H9 (cell line): Measurements from ENCODE around the gene STK32B. TPM values are rescaled to one million over a fixed set of nuclear protein-coding genes. Genes with fewer than 3 reads are reported as not detected.
"Not testable (repeated sequence)": the region's sequence is repeated elsewhere in the genome, so short reads cannot be mapped to it uniquely, and the experiment has no call there.

Experiments used
- DNase-seq: peaks from one replicate; pipeline ENCODE4 v3.0.0-alpha.2; 2017
- H2AFZ ChIP-seq: one replicate; pipeline ENCODE4 v1.6.1; 2013; ENCODE audit warnings: mild to moderate bottlenecking, low read length, control low read depth, moderate library complexity
- H2AK5ac ChIP-seq: 2 replicates; pipeline ENCODE4 v1.6.1; 2013; ENCODE audit warnings: low read length, control low read depth, mixed read lengths; ENCODE audit not compliant: insufficient read length
- H2BK120ac ChIP-seq: one replicate; pipeline ENCODE4 v1.6.1; 2013; ENCODE audit warnings: low read depth, mild to moderate bottlenecking, low read length, control low read depth, inconsistent platforms; ENCODE audit not compliant: poor library complexity, severe bottlenecking
- H2BK12ac ChIP-seq: 2 replicates; pipeline ENCODE4 v1.6.1; 2013; ENCODE audit warnings: low read length, control low read depth, mixed read lengths, low read depth; ENCODE audit not compliant: insufficient read length
- H2BK15ac ChIP-seq: 2 replicates; pipeline ENCODE4 v1.6.1; 2013; ENCODE audit warnings: low read depth, low read length, control low read depth
- H2BK20ac ChIP-seq: one replicate; pipeline ENCODE4 v1.6.1; 2013; ENCODE audit warnings: low read depth, mild to moderate bottlenecking, low read length, control low read depth, inconsistent platforms; ENCODE audit not compliant: poor library complexity, severe bottlenecking
- H2BK5ac ChIP-seq: 2 replicates; pipeline ENCODE4 v1.6.1; 2013; ENCODE audit warnings: low read length, control low read depth, mixed read lengths; ENCODE audit not compliant: insufficient read length
- H3K14ac ChIP-seq: 2 replicates; pipeline ENCODE4 v1.6.1; 2013; ENCODE audit warnings: low read length, control low read depth; ENCODE audit not compliant: insufficient read depth
- H3K18ac ChIP-seq: 2 replicates; pipeline ENCODE4 v1.6.1; 2013; ENCODE audit warnings: low read depth, mild to moderate bottlenecking, mixed read lengths, low read length, control low read depth; ENCODE audit not compliant: insufficient read length
- H3K23ac ChIP-seq: 2 replicates; pipeline ENCODE4 v1.6.1; 2013; ENCODE audit warnings: low read length, control low read depth, mixed read lengths, low read depth; ENCODE audit not compliant: insufficient read length
- H3K23me2 ChIP-seq: 2 replicates; pipeline ENCODE4 v1.6.1; 2013; ENCODE audit warnings: low read depth, mild to moderate bottlenecking, mixed read lengths, low read length, control low read depth; ENCODE audit not compliant: insufficient read length, poor library complexity, severe bottlenecking
- H3K27ac ChIP-seq: 2 replicates; pipeline ENCODE4 v1.5.1; 2013; ENCODE audit warnings: low read length, control low read depth, mixed read lengths, low read depth; ENCODE audit not compliant: insufficient read length
- H3K27me3 ChIP-seq: 2 replicates; pipeline ENCODE4 v1.6.1; 2013; ENCODE audit warnings: low read length, control low read depth, inconsistent platforms; ENCODE audit not compliant: insufficient read depth
- H3K4ac ChIP-seq: 2 replicates; pipeline ENCODE4 v1.6.1; 2013; ENCODE audit warnings: low read depth, mild to moderate bottlenecking, control low read depth, inconsistent platforms, low read length, moderate library complexity
- H3K4me1 ChIP-seq: 2 replicates; pipeline ENCODE4 v1.6.1; 2013; ENCODE audit warnings: low read length, control low read depth, inconsistent platforms; ENCODE audit not compliant: insufficient read depth
- H3K4me2 ChIP-seq: 2 replicates; pipeline ENCODE4 v1.6.1; 2013; ENCODE audit warnings: low read length, control low read depth, mixed read lengths; ENCODE audit not compliant: insufficient read length, insufficient read depth
- H3K56ac ChIP-seq: 2 replicates; pipeline ENCODE4 v1.6.1; 2013; ENCODE audit warnings: low read depth, mild to moderate bottlenecking, mixed read lengths, low read length, control low read depth; ENCODE audit not compliant: insufficient read length
- H3K79me1 ChIP-seq: 2 replicates; pipeline ENCODE4 v1.6.1; 2013; ENCODE audit warnings: low read depth, mild to moderate bottlenecking, moderate library complexity, low read length, control low read depth, inconsistent platforms; ENCODE audit not compliant: insufficient read depth, poor library complexity, severe bottlenecking
- H3K79me2 ChIP-seq: 2 replicates; pipeline ENCODE4 v1.6.1; 2013; ENCODE audit warnings: low read length, control low read depth, inconsistent platforms; ENCODE audit not compliant: insufficient read depth
- H3K9ac ChIP-seq: 2 replicates; pipeline ENCODE4 v1.6.1; 2013; ENCODE audit warnings: low read length, control low read depth, mixed read lengths; ENCODE audit not compliant: insufficient read length; ENCODE audit errors: extremely low read depth
- H3K9me3 ChIP-seq: one replicate; pipeline ENCODE4 v1.6.1; 2013; ENCODE audit warnings: low read depth, low read length, inconsistent platforms; ENCODE audit not compliant: control insufficient read depth
- H3T11ph ChIP-seq: one replicate; pipeline ENCODE4 v1.6.1; 2013; ENCODE audit warnings: mild to moderate bottlenecking, low read length, control low read depth, inconsistent platforms
- H4K20me1 ChIP-seq: one replicate; pipeline ENCODE4 v1.6.1; 2013; ENCODE audit not compliant: control insufficient read depth, insufficient read length, insufficient read depth
- H4K5ac ChIP-seq: 2 replicates; pipeline ENCODE4 v1.6.1; 2013; ENCODE audit warnings: low read depth, mild to moderate bottlenecking, mixed read lengths, low read length, control low read depth; ENCODE audit not compliant: insufficient read length
- H4K8ac ChIP-seq: replicated peaks from 2 replicates; pipeline ENCODE4 v1.6.1; 2013; ENCODE audit warnings: low read length, control low read depth, mixed read lengths, low read depth; ENCODE audit not compliant: insufficient read length
- H4K91ac ChIP-seq: 2 replicates; pipeline ENCODE4 v1.6.1; 2013; ENCODE audit warnings: low read depth, mild to moderate bottlenecking, moderate library complexity, mixed read lengths, low read length, control low read depth; ENCODE audit not compliant: insufficient read length
- H3K27ac Mint-ChIP-seq, 3 experiments: 2 replicates in 2 of 3; 3 replicates in 1 of 3; pipeline ENCODE4 v1.8.0; 2020 to 2021; ENCODE audit warnings: mixed read lengths in 3 of 3, mild to moderate bottlenecking in 1 of 3, moderate library complexity in 1 of 3
- H3K27me3 Mint-ChIP-seq: 2 replicates; pipeline ENCODE4 v1.8.0; 2021; ENCODE audit warnings: low read depth, mild to moderate bottlenecking, moderate library complexity, mixed read lengths
- H3K36me3 Mint-ChIP-seq, 3 experiments: 2 replicates in 2 of 3; 3 replicates in 1 of 3; pipeline ENCODE4 v1.8.0; 2020 to 2021; ENCODE audit warnings: low read depth in 3 of 3, mixed read lengths in 3 of 3; ENCODE audit not compliant: insufficient read depth in 1 of 3
- H3K4me1 Mint-ChIP-seq, 2 experiments: 2 replicates each; pipeline ENCODE4 v1.8.0; 2020; ENCODE audit warnings: mixed read lengths in 2 of 2
- H3K4me3 Mint-ChIP-seq, 2 experiments: 2 replicates in 1 of 2; 3 replicates in 1 of 2; pipeline ENCODE4 v1.8.0; 2020 to 2021; ENCODE audit warnings: mild to moderate bottlenecking in 2 of 2, mixed read lengths in 2 of 2, moderate library complexity in 1 of 2
- H3K9me3 Mint-ChIP-seq, 2 experiments: 2 replicates in 1 of 2; 3 replicates in 1 of 2; pipeline ENCODE4 v1.8.0; 2020; ENCODE audit warnings: mild to moderate bottlenecking in 2 of 2, mixed read lengths in 2 of 2, moderate library complexity in 1 of 2
- WGBS: extraction: QIAGEN DNeasy Blood & Tissue Kit; methylation state at CpG from one replicate; pipeline ENCODE4 v1.1.7; 2013; ENCODE audit warnings: missing lambda C conversion rate, low lambda C conversion rate, mixed read lengths; ENCODE audit not compliant: insufficient read length; ENCODE audit errors: extremely low coverage; 5-methylcytosine and 5-hydroxymethylcytosine counted together
- total RNA-seq: library from RNA; stranded (reverse); gene quantifications from 2 replicates; pipeline ENCODE4 v1.2.1, GENCODE V29; 2021
- TF ChIP-seq, protein P1 (sequence below): fragments of 200-600 bp; sonication (generic); conservative IDR thresholded peaks from 3 replicates; pipeline ENCODE4 v1.8.0; 2021; ENCODE audit warnings: antibody characterized with exemption, mild to moderate bottlenecking

Gene STK32B
- total RNA-seq, 1 experiment from 2014 or later: 1.0 TPM

DNA sequence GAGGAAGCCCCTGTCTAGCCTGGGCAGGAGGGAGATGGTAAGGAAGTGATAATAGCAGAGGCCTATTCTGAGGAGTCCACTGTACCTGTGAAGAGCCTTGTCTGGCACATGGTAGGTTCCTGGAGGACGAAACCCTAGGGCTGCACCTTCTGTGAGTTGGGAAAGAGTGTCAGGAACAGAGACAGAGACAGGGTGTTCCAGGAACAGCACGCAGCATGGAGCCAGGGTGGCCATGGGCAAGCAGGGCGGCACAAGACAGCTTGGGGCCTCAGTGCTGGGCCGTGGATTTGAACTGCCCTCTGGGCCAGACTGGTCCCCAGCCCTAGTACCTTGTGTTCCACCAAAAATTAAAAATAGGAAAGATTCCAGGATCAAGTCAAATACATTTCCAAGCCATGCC, 384.5 kb downstream of the STK32B start:
- Histone ChIP-seq H4K5ac (no peak overlapping the region), H2BK20ac (no peak overlapping the region), H3K9ac (no peak overlapping the region), H4K91ac (no peak overlapping the region), H3K23me2 (no peaks in the 10 kb centered on the region), H2BK5ac (no peak overlapping the region), H2BK15ac (no peak overlapping the region), H3K4me2 (no peak overlapping the region), H2BK120ac (no peak overlapping the region), H3K9me3 (peaks cover 8% of the 10 kb centered on the region), H2AFZ (no peak overlapping the region), H3K4ac (no peak overlapping the region), H3K14ac (no peak overlapping the region), H3K56ac (no peak overlapping the region), H3K79me2 (no peaks in the 10 kb centered on the region), H3T11ph (no peak overlapping the region), H4K20me1 (no peaks in the 10 kb centered on the region), H4K8ac (no peak overlapping the region), H3K18ac (no peak overlapping the region), H3K4me1 (no peaks in the 10 kb centered on the region), H2AK5ac (no peak overlapping the region), H3K27me3 (no peaks in the 10 kb centered on the region; the same call in 1 of the 2 replicates), H3K27ac (no peak overlapping the region), H2BK12ac (no peak overlapping the region), H3K79me1 (no peaks in the 10 kb centered on the region), H3K23ac (no peak overlapping the region)
- peaks cover 19% of the 10 kb centered on the region for H3K27me3 Mint-ChIP-seq
- peaks cover 3 to 4% of the 10 kb centered on the region in 2 experiments; a peak in 2 of 4 replicates for H3K4me1 Mint-ChIP-seq
- H3K36me3 Mint-ChIP-seq: peaks cover 4 to 8% (median 4%) of the 10 kb centered on the region in 3 experiments; a peak in 5 of 7 replicates
- DNase-seq: no peak
- H3K4me3 Mint-ChIP-seq: no peak overlapping the region
- WGBS: no CpG with 5 or more reads among the region's 4 CpGs
- no peak overlapping the region for H3K27ac Mint-ChIP-seq
- peaks cover 5 to 21% of the 10 kb centered on the region in 2 experiments for H3K9me3 Mint-ChIP-seq
- TF ChIP-seq, protein P1, sequence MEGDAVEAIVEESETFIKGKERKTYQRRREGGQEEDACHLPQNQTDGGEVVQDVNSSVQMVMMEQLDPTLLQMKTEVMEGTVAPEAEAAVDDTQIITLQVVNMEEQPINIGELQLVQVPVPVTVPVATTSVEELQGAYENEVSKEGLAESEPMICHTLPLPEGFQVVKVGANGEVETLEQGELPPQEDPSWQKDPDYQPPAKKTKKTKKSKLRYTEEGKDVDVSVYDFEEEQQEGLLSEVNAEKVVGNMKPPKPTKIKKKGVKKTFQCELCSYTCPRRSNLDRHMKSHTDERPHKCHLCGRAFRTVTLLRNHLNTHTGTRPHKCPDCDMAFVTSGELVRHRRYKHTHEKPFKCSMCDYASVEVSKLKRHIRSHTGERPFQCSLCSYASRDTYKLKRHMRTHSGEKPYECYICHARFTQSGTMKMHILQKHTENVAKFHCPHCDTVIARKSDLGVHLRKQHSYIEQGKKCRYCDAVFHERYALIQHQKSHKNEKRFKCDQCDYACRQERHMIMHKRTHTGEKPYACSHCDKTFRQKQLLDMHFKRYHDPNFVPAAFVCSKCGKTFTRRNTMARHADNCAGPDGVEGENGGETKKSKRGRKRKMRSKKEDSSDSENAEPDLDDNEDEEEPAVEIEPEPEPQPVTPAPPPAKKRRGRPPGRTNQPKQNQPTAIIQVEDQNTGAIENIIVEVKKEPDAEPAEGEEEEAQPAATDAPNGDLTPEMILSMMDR: no peak

- H3K4me2 ChIP-seq, H3K79me2 ChIP-seq, DNase-seq, H3K18ac ChIP-seq, H2BK5ac ChIP-seq, H3K56ac ChIP-seq, H2BK15ac ChIP-seq, H2AFZ ChIP-seq, H2BK12ac ChIP-seq, H3T11ph ChIP-seq, H4K5ac ChIP-seq, H4K8ac ChIP-seq, H4K20me1 ChIP-seq, H3K27me3 Mint-ChIP-seq, H3K4me1 Mint-ChIP-seq, H3K23me2 ChIP-seq, H3K36me3 Mint-ChIP-seq, H3K14ac ChIP-seq, H3K4me1 ChIP-seq, H4K91ac ChIP-seq, H3K79me1 ChIP-seq, H2BK20ac ChIP-seq, H3K9ac ChIP-seq, H2AK5ac ChIP-seq, H2BK120ac ChIP-seq, H3K23ac ChIP-seq, H3K9me3 ChIP-seq, H3K27ac ChIP-seq, H3K27me3 ChIP-seq, H3K4ac ChIP-seq: not testable (repeated sequence)
- H3K4me3 Mint-ChIP-seq: peak overlapping the region; percentile 59 to 67
- no CpG with 5 or more reads among the region's 31 CpGs for WGBS
- H3K27ac Mint-ChIP-seq: peak overlapping the region; percentile 8 to 99 (median 93); a peak in 6 of 7 replicates
- H3K9me3 Mint-ChIP-seq: peaks cover 0 to 21% of the 10 kb centered on the region in 2 experiments; a peak in 3 of 5 replicates
These were observed 392.9 kb downstream of the STK32B start for GRCh38 chr4:5443976-5444802.
